Natural killer cell (primary cell): Measurements from ENCODE around the gene LGI4. TPM values are rescaled to one million over a fixed set of nuclear protein-coding genes. Genes with fewer than 3 reads are reported as not detected.
A peak's percentile ranks its signal among the peaks of the same experiment; 100 is the strongest.

Source experiments
- ATAC-seq, 3 donors: fragments of 150-1000 bp in 2 of 3; fragments of 200-7000 bp in 1 of 3; cut with Tn5 transposase; 1 replicate in 1 of 3; 2 replicates in 2 of 3; pipeline ENCODE4 v1.10.0; 2021; ENCODE audit warnings: mild to moderate bottlenecking in 2 of 3, moderate library complexity in 2 of 3
- DNase-seq, 2 donors: peaks; one replicate each; pipeline versions ENCODE4 v3.0.0 to v3.0.0-alpha.2; 2013 to 2021; ENCODE audit warnings: mixed read lengths in 1 of 2
- H3K27ac ChIP-seq: one replicate; pipeline ENCODE4 v1.5.1; 2013; ENCODE audit warnings: mild to moderate bottlenecking, low read length
- H3K27me3 ChIP-seq: one replicate; pipeline ENCODE4 v1.6.1; 2013; ENCODE audit warnings: low read length; ENCODE audit not compliant: control insufficient read depth, insufficient read depth
- H3K36me3 ChIP-seq: one replicate; pipeline ENCODE4 v1.6.1; 2013; ENCODE audit warnings: low read length; ENCODE audit not compliant: control insufficient read depth, insufficient read depth
- H3K4me1 ChIP-seq: one replicate; pipeline ENCODE4 v1.6.1; 2013; ENCODE audit warnings: low read length; ENCODE audit not compliant: control insufficient read depth, insufficient read depth
- H3K4me3 ChIP-seq: one replicate; pipeline ENCODE4 v1.5.1; 2013; ENCODE audit warnings: low read length
- H3K9me3 ChIP-seq: one replicate; pipeline ENCODE4 v1.6.1; 2013; ENCODE audit warnings: low read length; ENCODE audit not compliant: control insufficient read depth, insufficient read depth
- H3K27ac Mint-ChIP-seq, 2 donors: one replicate each; pipeline ENCODE4 v1.8.0; 2022; ENCODE audit warnings: mild to moderate bottlenecking in 2 of 2, mixed read lengths in 2 of 2, moderate library complexity in 1 of 2
- H3K27me3 Mint-ChIP-seq, 2 donors: one replicate each; pipeline ENCODE4 v1.8.0; 2022; ENCODE audit warnings: low read depth in 2 of 2, mixed read lengths in 2 of 2
- H3K36me3 Mint-ChIP-seq: one replicate; pipeline ENCODE4 v1.8.0; 2022; ENCODE audit warnings: mixed read lengths
- H3K4me1 Mint-ChIP-seq, 2 donors: one replicate each; pipeline ENCODE4 v1.8.0; 2022; ENCODE audit warnings: mixed read lengths in 2 of 2
- H3K4me3 Mint-ChIP-seq: one replicate; pipeline ENCODE4 v1.8.0; 2022; ENCODE audit warnings: mild to moderate bottlenecking, moderate library complexity, mixed read lengths
- H3K9me3 Mint-ChIP-seq, 2 donors: one replicate each; pipeline ENCODE4 v1.8.0; 2022; ENCODE audit warnings: mixed read lengths in 2 of 2
- CTCF ChIP-seq: fragments of 200-600 bp; IDR thresholded peaks from one replicate; pipeline ENCODE4 v1.8.0; 2022; ENCODE audit warnings: antibody characterized with exemption
- WGBS: methylation state at CpG from one replicate; pipeline ENCODE4 v1.1.7; 2013; ENCODE audit warnings: missing lambda C conversion rate; ENCODE audit not compliant: insufficient coverage; 5-methylcytosine and 5-hydroxymethylcytosine counted together
- intact Hi-C: fragments of 100-400 bp; cut with micrococcal nuclease; formaldehyde crosslinking; loops from one replicate; pipeline ENCODE4 v1.14.2; 2022
- total RNA-seq, 4 donors: library from RNA; stranded (reverse); fragments of 120-200 nt in 1 of 4; gene quantifications; one replicate each; pipeline versions ENCODE4 v1.2.3 to v1.2.4, GENCODE V29; 2013 to 2022

The LGI4 gene
- total RNA-seq, 3 donors from 2014 or later (not counting 1 experiment from before 2014, with no cell fraction given): 0.49 to 0.72 TPM; not detected in 1

DNA sequence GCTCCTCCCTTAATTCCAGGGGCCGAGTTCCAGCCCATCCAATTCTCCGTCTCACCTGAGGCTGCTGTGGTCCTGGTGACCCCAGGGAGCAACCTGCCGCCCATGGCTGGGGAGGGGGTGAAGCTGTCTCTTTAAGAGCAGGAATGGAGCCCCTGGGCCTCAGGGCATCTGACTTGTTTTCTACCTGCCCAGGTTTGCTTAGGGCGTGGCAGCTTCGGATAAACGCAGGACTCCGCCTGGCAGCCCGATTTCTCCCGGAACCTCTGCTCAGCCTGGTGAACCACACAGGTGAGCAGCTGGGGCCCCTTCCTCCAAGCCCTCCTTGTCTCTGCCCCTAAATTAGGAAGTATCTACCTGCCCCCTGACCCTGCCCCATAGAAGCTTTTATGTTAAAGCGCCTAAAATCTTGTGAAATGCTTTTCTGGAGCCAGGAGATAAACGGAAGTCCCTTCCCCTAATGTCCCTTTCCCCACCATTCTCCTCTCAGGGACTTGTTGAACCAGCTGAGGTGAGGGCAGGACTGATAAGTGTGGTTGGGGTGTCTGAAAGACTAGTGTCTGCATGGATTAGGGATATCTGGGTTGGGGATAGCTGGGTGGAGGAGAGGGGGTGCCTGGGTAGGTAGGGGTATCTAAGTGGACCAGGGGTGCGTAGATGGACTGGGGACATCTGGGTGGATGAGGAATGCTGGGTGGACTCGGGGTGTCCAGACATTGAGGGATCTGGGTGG is 18.6 kb downstream of the LGI4 start:
- H3K27me3 Mint-ChIP-seq: no peaks in the 10 kb centered on the region
- intact Hi-C loops: no loop called here
- H3K27ac Mint-ChIP-seq: no peak overlapping the region
- Histone ChIP-seq H3K9me3 (no peaks in the 10 kb centered on the region), H3K27me3 (peaks cover 5% of the 10 kb centered on the region), H3K4me1 (peaks cover 7% of the 10 kb centered on the region), H3K36me3 (no peaks in the 10 kb centered on the region), H3K27ac (no peak overlapping the region), H3K4me3 (no peak overlapping the region)
- WGBS: 96% methylated on average over 12 of the region's 13 CpGs
- no peak for DNase-seq
- no peaks in the 10 kb centered on the region for H3K36me3 Mint-ChIP-seq
- peaks cover 6 to 8% of the 10 kb centered on the region in 2 donors for H3K4me1 Mint-ChIP-seq
- ATAC-seq: no peak
- H3K4me3 Mint-ChIP-seq: no peak overlapping the region
- no peak for TF ChIP-seq CTCF
- H3K9me3 Mint-ChIP-seq: no peaks in the 10 kb centered on the region

DNA sequence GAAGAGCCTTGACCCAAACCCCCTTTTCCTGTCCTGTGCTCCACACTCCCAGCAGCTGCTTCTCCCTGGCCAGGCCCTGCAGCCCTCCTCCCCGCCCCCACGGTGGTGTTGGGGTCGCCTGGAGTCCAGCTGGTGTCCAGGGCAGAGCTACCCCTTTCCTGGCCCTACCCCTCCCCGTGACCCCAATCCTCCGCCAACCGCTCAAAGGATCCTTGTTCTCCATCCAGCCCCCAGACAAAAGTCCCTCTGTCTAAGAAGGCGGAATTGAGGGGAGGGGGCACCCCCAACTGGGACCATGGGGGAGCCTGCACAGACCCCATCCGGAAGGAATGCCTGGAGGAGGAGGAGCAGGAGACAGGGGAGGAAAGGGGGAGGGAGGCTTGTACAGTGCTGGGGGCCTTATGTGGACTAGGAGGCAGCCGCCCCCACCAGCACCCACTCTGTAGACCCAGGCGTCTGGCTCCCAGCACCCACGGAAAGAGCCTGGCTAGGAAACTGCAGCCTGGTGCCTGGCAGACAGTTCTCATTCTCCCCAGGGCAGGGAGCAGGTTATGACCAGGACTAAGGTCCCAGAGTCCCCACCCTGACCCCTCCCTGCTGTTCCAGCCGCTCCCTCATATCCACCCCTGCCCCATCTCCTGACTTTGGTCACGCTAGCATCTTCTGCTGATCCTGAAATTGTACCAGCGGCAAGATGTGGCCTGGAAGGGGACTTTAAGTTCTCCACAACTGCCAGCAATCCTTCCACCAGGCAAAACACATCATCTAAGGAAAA is 19.5 kb downstream of the LGI4 start, which contains the start of gene FXYD3:
TSS of gene FXYD3 (plus strand) at position 647 of the 775 bp plus-strand sequence. CDS start 3,554 bp downstream, outside the sequence.
- Histone ChIP-seq H3K36me3 (no peaks in the 10 kb centered on the region), H3K9me3 (no peaks in the 10 kb centered on the region), H3K27ac (no peak within 1 kb of the TSS), H3K4me1 (peaks cover 7% of the 10 kb centered on the region), H3K27me3 (peaks cover 5% of the 10 kb centered on the region), H3K4me3 (no peak within 1 kb of the TSS)
- H3K4me1 Mint-ChIP-seq: peaks cover 6 to 8% of the 10 kb centered on the region in 2 donors
- ATAC-seq (no peak), DNase-seq (no peak)
- no peaks in the 10 kb centered on the region for H3K36me3 Mint-ChIP-seq
- no peaks in the 10 kb centered on the region for H3K27me3 Mint-ChIP-seq
- H3K9me3 Mint-ChIP-seq: no peaks in the 10 kb centered on the region
- no peak for TF ChIP-seq CTCF
- peak within 1 kb of the TSS in 1 of 2 donors; percentile 27 for H3K27ac Mint-ChIP-seq
- H3K4me3 Mint-ChIP-seq: no peak within 1 kb of the TSS
- intact Hi-C loops: no loop called here
- WGBS: 87% methylated on average over 14 of the region's 14 CpGs

DNA sequence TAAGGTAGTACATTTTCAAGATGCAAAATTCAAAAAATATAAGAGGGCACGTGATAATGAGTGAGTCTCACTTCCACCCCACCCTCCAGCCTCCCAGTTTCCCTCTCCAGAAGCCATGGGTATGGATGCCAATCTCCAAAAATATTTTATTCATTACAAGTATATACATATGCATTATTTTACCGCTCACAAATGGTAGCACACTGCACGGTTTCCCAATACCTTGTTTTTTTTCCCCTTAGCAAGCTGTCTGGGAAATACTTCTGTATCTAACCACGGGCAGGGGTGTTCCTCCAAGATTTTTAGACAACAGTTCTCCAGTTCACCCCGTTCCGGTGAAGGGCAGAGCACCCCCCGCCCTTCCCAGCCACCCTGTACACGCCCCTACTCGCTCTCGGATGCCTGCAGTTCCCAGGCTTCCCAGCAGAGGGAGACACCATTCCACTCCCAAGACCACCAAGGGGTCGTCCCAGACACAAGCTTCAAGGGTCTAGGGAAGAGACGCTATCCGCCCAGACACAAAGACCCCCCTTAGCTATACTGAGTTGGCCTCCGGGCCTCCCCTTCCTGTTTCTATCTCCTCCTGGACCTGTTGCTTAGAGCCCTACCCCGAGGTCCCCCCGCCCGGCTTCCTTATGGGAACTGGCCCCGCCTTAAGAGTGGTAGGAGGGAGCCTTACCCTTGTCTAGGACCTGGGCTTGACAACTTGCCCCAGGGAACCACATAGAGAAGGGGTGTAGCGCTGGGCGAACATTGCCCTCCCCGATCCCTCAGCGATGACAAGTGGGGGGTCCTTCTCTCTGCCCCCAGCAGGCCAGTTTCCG is 20.3 kb downstream of the LGI4 start:
- no peak overlapping the region for H3K4me3 Mint-ChIP-seq
- ATAC-seq: peak; percentile 73 to 98 (median 93)

More for the DNA sequence above, 20.3 kb downstream of the LGI4 start:
- H3K36me3 Mint-ChIP-seq: no peaks in the 10 kb centered on the region
- Histone ChIP-seq H3K4me1 (peaks cover 7% of the 10 kb centered on the region), H3K27ac (no peak overlapping the region), H3K36me3 (no peaks in the 10 kb centered on the region), H3K9me3 (no peaks in the 10 kb centered on the region), H3K27me3 (peaks cover 5% of the 10 kb centered on the region), H3K4me3 (no peak overlapping the region)
- H3K27me3 Mint-ChIP-seq: no peaks in the 10 kb centered on the region
- peak; percentile 87 for TF ChIP-seq CTCF
- peak overlapping the region in 1 of 2 donors; percentile 27 for H3K27ac Mint-ChIP-seq
- intact Hi-C loops: no loop called here
- peak; percentile 68 to 85 for DNase-seq
- peaks cover 6 to 8% of the 10 kb centered on the region in 2 donors for H3K4me1 Mint-ChIP-seq
- no peaks in the 10 kb centered on the region for H3K9me3 Mint-ChIP-seq
- 14% methylated on average over 22 of the region's 23 CpGs for WGBS
